ENCODE measurements around the gene TMEM51. TPM values are rescaled to one million over a fixed set of nuclear protein-coding genes. Genes with fewer than 3 reads are reported as not detected.

Gene TMEM51
- 5.5 TPM for total RNA-seq

DNA sequence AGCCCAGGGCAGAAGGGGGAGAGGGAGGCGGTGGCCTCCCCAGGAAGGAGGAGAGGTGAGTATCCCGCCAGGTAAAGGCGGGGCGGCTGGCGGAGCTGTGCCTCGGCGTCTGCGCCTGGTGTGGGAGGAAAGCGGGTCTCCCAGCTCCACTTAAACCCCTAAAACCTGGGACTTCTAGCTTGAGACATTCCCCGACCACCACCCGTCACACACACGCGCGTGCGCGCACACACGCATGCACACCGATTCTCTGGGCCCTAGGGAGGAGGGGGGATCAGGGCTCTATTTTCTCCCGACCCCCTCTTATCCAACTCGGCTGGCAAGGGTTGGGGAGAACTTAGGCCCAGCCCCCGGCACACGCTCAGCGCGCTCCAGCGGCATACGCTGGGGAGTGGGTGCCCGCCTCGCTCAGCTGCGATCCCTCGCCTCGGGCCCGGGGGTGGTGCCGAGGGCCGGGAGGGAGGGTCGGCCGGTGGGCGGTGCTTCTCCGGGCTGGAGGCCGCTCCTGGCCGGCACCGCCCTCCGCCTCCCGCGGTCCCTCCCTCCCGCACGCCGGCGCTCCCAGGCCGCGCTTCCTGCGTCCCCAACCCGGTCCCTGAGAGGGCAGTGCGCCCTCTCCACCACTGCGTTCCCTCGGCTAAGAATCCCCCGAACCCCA is at the start of gene TMEM51:
Gene TMEM51 (plus strand): TSS at position 564 of the 658 bp plus-strand sequence. CDS start 61,341 bp downstream, outside the sequence.

GRCh38 chr1:15246960-15247614 is 93.5 kb downstream of the TMEM51 start, which contains the start of gene FHAD1:
TSS of gene FHAD1 (plus strand) at chr1:15247223. CDS start at chr1:15251785, 4,562 bp downstream.

Other genes starting within 250 kb of the TMEM51 start
- 6.5 TPM for gene FHAD1, start 93.5 kb downstream of the TMEM51 start, total RNA-seq

Data from diencephalon (tissue), 1 donor.